Ramos (cell line): ENCODE measurements around the gene STAP2.

Experiments used
- in situ Hi-C: fragments of 300-500 bp; cut with MboI; formaldehyde crosslinking; loops from one replicate; pipeline ENCODE4 v1.14.3; 2022; ENCODE audit warnings: low sequenced_read_pairs; ENCODE audit not compliant: unreplicated experiment

Gene STAP2

GRCh38 chr19:4371247-4372164, 32.9 kb upstream of the STAP2 start:
- in situ Hi-C loops: no loop called here

- in situ Hi-C loops: no loop called here
Observed at GRCh38 chr19:4370418-4371041, 31.9 kb upstream of the STAP2 start.

- in situ Hi-C loops: no loop called here
Observed at GRCh38 chr19:4369888-4370260, 31.2 kb upstream of the STAP2 start.

- in situ Hi-C loops: no loop called here
Observed at GRCh38 chr19:4369109-4369887, 30.7 kb upstream of the STAP2 start.

- in situ Hi-C loops: no loop called here
Observed at GRCh38 chr19:4368128-4368820, 29.6 kb upstream of the STAP2 start.

- in situ Hi-C loops: no loop called here
Observed at GRCh38 chr19:4367781-4368127, 29.1 kb upstream of the STAP2 start.

- in situ Hi-C loops: no loop called here
Observed at GRCh38 chr19:4367336-4367723, 28.7 kb upstream of the STAP2 start.

GRCh38 chr19:4366666-4367335, 28.2 kb upstream of the STAP2 start:
- in situ Hi-C loops: no loop called here

GRCh38 chr19:4365791-4366665, 27.4 kb upstream of the STAP2 start:
- in situ Hi-C loops: no loop called here

- in situ Hi-C loops: no loop called here
Observed at GRCh38 chr19:4365341-4365740, 26.7 kb upstream of the STAP2 start.

GRCh38 chr19:4363571-4364304, 25.1 kb upstream of the STAP2 start:
- in situ Hi-C loops: no loop called here

- in situ Hi-C loops: no loop called here
Observed at GRCh38 chr19:4362831-4363545, 24.4 kb upstream of the STAP2 start.

GRCh38 chr19:4362101-4362828, 23.6 kb upstream of the STAP2 start:
- in situ Hi-C loops: no loop called here

GRCh38 chr19:4361152-4362046, 22.8 kb upstream of the STAP2 start:
- in situ Hi-C loops: no loop called here

- in situ Hi-C loops: no loop called here
Observed at GRCh38 chr19:4360641-4361151, 22.1 kb upstream of the STAP2 start.

GRCh38 chr19:4360081-4360569, 21.5 kb upstream of the STAP2 start:
- in situ Hi-C loops: no loop called here
